COLO668 (cell line): Measurements from ENCODE around the gene CHRNA3.

ENCODE experiments used
- DNase-seq: peaks from one replicate; lab custom pipeline; 2025; ENCODE audit not compliant: unreplicated experiment; lab: John Stamatoyannopoulos, UW

The CHRNA3 gene

DNA sequence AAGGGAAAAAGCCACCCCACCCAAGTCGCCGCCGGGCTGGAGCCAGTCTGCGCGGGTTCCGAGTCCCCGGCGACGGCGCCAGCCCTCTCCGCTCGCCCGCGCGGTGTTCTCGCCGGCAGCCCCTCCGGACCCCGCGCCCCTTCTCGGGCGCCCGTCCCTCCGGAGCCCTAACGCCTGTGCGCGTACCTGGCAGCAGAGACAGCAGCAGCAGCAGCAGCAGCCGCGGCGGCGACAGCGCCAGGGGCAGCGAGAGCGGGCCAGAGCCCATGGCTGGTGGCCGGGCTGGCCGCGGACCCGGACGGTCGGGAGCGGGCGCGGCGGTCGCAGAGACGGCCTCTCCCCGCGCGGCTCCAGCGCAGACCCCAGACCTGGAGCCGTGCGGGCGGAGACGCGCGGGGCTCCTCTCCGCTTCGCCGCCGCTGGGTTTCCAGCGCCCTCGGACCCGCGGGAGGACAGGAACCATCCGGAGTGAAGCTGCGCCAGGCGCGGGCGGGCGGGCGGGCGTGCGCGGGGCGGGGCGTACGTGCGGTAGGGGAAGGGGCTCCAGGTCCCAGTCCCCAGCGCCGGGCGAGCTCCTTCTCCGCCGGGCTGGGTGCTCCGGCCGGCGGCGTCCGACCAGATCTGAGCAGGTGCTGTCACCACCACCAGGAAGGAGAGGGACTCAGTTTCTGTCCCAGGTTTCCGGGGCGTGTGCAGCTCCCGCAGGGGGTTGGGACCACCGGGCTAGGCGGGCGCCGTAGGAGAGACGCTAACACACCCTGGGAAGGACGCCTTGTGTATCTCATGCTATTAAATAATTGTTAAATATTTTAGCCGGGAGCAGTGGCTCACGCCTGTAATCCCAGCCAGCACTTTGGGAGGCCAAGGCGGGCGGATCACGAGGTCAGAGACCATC, at the start of gene CHRNA3:
CHRNA3 (minus strand) TSS at position 470 of the 895 bp plus-strand sequence; CDS start at position 268, 202 bp downstream.
- DNase-seq: no peak

DNA sequence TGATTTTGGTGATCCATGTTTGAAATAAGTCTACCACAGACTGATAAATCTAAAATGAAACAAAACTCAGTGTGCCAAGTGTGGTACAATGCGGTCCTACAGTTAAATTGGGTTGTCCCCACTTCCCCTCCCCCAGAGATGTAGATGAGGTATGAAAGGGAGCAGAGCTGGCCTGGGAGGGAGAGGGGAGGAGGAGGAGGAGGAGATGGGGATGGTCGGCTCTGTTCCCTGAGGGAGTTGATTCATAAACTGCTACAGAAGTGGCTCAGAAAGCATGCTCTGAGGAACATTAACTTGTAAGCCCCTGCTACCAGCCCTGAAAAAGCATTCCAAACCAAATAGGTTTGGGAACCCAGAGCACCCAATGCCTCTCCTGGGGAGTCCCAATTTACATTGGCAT, 48.2 kb upstream of the CHRNA3 start:
- DNase-seq: no peak

DNA sequence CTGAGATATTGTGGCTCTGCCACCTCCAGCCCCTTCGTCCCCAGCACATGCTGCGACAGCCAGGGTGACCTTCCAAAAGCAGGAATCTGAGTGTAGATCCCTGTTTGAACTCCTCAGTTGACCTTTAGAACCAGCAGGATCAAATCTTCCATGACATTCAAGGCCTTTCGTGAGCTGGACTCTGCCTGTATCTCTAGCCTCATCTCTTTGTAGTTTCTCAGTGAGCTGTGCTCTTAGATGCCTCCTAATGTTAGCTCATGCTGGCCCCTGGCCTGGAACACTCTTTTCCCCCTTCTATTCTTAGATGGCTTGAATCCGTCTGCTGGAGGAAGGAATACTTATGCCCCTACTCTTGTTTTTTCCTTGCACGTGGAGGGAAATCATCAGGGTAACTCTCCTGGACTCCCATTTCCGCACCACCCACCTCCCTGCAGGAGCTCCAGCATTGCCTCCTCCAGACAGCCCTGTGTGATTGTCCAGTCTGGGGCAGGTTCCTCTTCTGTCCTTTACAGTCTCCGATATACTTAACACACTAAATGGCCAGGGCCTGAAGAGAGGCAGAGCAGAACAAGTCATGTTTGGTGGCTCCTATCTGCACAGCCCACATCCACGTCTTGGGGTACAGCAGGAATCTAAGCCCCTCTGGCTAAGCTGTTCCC, 46.9 kb upstream of the CHRNA3 start:
- DNase-seq: no peak

DNA sequence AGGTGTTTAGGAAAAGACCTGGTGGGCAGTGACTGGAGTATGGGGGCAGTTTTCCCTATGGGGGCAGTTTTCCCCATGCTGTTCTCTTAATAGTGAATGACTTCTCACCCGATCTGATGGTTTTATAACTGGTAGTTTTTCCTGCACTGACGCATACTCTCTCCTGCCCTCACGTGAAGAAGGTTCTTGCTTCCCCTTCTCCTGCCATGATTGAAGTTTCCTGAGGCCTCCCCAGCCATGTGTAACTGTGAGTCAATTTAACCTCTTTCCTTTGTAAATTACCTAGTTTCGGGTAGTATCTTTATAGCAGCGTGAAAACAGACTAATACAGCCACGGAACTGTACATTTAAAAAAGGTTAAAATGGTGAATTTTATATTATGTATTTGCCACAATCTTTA, 45.2 kb upstream of the CHRNA3 start:
- DNase-seq: no peak

DNA sequence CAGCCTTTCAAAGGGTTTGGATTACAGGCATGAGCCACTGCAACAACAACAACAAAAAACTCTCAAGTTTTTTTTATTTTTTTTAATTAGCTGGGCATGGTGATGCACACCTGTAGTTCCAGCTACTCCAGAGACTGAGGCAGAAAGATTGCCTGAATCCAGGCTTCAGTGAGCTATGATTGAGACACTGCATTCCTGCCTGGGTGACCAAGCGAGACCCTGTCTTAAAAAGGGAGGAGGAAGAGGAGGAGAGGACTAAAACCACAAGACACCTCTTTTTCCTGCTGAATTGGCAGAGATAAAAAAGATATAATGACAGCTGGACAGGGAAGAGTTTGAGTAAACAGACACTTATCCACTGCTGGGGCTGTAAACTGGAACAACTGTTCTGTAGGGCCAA, 42.9 kb upstream of the CHRNA3 start:
- DNase-seq: no peak

DNA sequence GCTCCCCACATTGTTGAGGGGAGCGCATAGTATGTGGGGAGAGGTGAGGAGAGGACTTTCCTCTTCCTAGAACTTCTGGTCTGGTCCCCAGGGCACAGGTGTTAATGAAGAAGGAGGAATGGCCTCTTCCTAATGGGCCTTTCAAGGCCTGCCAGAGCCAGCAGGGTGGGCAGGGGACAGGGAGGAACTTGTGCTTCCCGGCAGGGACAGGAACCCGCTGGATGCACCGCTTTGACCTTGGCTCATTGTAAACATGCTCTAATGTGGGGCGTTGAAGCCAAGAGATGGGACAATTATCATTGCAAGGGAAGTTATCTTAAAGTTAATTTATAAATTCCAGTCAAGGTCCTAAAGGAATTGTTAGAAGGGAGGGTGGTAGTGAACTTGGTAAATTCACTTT, 41.2 kb upstream of the CHRNA3 start:
- no peak for DNase-seq

DNA sequence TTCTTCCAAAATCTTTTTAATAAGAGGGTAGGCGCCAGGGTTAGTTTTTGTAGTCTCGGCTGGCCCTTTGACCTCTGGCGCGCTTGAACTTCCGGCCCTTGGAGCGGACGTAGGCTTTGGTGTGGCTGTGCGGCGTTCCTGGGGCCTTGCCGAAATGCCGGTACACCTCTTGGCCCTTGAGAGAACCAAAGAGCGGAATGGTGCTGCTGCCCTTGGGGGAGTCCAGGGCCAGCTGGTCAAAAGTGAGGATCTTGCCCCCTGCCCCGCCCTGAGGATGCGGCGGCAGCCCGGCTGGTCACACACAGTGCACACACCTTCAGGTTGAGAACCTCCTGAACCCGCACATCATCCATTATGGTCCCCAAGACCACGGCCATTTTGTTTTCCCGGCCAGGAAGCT, 40.2 kb upstream of the CHRNA3 start:
- no peak for DNase-seq

DNA sequence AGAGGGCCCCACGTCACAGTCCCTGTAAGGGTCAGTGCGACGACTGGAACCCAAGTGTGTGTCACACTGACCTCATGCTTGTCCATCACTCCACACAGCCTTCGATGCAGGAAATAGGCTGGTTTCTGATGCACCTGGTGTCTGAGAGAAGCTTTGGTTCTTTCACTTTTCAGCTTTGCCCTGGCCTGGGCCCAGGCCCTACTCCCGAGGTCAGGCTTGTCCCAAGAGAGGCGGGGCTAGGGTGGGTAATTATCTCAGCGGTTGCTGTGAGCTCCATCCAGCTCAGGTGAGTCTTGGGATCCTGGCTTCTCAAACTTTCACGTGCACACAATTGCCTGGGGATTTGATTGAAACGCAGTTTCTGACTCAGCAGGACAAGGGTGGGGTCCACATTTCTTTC, 39.8 kb upstream of the CHRNA3 start:
- no peak for DNase-seq

DNA sequence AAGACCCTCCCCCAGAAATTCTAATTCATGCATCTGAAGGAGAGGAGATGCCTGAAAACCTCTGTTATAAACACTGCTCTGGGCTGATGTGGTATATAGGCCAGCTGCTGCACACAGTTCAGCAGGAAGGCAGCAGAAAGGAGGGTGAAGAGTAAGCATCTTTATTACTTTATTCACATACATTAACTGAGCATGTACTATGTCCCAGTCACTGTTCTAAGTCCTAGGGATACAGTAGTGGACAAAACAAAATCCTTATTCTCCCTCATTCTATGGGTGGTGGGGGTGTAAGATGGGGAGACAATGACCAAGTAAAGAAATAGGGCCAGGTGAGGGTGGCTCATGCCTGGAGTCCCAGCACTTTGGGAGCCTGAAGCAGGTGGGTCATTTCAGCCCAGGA, 38.0 kb upstream of the CHRNA3 start:
- no peak for DNase-seq

DNA sequence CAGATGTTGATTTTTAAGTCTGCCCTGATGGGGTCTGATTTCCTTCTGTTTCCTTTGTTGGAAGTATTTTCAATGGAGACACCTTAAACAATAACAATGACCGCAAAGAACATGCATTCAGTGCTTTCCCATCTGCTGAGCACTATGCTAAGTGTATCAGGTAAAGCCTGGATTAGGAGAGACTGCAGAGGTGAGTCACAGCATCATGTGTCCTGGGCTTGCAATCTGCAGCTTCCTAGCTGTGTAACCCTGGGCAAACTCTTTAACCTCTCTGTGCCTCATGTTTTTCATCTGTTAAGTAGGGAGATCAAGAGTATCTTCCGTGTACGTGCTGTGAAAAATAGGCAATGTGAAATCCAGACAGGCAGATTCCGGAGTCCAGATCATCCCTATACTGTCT, 33.5 kb upstream of the CHRNA3 start:
- DNase-seq: no peak

DNA sequence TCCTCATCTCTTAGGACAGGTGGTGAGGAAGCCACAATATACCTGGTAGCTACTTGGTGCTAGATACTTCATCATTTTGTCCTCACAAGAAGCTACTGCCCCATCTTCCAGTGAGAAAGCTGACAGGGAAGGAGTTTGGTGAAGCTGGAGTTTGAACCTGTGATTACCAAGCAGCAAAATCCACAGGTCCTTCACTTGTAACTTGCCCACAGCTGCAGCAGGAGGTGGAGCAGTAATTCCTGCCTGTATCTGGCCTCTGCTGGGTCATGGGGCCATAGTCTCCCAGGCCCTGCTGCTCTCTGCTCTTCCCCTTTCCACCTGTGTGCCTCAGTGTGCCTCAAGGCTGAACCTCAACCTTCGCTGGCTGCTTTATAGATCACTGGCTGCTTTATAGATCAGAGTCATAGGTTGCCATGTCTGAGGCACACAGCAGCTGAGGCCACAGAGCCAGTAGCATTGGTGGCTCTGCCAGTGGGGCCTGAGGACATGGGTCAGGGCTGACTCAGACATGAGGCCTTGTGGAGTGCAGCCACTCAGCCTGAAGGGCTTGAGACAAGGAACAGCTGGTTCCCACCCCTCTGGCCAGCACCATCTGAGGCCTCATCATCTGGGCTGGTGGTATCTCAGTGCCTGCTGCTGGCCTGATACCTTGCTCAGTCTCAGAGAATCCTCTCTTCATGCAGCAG, 31.3 kb upstream of the CHRNA3 start:
- no peak for DNase-seq

DNA sequence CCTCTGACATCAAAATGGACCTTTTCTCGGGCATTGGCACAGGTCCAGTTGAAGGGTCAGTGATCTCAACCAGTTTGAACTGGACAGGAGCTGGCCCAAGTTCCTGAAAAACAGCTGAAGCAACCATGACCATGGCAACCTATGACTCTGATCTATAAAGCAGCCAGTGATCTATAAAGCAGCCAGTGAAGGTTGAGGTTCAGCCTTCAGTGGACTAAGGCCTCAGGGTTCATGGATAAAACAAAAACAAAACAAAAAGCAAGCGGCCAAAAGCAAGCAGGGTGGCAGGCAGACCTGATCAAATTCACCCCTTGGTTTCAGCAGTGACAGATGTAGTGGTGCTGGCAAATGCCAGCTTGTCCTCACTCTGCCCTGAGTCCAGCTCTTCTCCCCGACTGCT, 30.2 kb upstream of the CHRNA3 start:
- no peak for DNase-seq

DNA sequence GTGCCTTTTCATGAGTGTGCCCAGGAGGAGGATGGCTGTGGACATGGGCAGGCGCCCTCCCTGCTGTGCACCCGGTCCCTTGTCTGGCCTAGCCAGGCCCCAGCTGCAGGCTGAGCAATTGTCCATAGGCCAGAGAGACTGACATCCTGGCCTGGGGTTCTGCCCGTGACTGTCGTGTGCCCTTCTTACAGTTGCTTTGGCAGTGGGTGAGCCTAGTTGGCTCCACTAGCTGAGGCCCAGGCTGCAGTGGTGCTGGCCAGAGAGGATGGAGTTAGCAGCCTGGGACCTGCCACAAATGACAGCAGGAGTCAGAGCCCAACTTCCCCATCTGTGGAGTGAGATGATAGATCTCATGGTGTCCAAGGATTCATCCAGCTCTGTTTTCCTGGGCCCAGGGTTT, 29.2 kb upstream of the CHRNA3 start:
- DNase-seq: no peak

DNA sequence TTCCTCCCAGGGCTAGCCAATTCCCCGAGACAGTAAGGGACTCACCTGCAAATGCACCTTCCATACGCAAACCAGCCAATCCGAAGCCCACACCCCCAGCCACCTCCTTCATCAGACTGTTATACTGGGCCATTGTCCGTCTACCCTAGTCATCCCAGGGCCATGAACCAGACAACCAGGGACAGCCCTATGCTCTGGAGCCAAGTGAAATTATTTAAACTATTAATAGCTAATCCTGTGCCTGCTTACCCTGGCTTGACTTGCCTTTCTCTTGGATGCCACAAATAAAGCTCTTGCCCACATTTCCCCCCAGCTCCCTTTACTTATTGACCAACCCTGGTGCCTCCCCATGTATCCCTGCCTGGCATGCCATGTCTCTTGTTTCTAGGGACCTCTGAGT, 24.2 kb upstream of the CHRNA3 start:
- DNase-seq: no peak

DNA sequence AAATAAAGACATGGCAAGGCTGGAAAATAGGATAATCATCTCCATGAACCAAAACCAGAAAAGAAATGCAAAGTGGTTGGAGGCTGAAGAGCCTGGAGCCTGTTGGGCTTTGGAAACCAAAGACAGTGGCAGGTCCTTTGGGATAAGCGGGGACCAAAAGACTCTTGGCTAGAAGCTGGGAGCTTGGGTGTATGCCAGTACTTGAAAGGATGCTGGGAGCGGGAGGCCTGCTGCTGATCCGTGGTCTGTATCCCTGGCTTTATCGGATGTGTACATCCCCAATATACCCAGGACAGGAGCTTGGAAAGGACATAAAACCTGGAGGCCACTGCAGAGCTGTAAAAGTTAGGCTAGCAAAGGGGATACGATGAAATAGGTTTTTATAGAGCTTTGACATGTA, 21.5 kb upstream of the CHRNA3 start:
- DNase-seq: no peak

DNA sequence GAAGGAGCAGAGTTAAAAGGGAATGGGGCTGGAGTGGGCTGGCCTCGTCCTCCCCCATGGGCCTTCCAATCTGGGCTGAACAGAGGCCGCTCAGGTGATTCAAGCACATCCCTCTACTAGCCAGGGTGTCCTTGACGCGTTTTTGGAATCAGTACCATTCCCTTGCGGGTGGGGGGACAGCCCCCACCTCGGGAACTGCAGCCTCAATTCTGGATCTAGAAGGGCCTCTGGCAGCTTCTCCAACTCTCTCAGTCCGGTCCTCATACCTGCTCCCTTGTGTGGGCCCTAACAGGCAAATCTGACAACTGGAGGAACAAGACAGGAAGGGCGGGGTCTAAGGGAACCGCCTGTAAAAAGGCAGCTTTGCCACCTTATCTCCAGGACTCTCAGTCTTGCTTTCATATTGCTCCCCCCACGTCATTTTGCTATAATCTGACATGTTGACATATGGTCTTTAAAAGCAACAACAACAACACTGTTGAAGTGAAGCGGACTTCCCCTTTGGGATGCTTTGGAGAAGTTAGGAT, 21.0 kb upstream of the CHRNA3 start:
- DNase-seq: no peak

DNA sequence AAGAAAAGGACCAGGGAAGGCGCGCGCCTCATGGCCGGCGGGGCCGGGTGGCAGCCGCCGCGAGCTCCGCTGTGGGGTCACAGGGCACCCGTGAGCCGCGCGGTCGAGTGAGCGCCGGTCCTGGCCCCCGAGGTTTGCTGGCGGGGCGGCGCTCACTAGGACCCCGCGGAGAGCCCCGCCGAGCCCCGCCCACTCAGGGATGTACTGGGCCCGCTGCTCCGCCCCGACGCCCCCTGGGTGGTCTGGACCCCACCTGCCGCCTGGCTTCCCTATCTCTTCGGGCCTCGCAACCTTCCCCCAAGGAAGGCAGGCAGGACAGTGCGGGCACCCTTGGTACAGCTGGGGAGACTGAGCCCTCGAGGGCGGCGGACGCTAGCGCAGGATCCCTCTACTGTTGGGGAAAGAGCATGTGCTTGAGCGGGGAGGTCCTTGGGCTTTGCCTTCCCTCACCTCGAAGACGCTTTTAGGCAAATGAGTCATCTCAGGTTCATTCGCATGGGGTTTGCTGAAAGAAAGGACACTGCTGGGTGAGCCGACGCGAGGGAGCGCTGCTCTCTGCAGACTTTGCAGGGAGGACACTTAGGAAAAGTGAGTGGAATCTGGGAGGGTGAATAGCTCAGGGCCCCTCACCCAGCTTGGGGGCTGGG, 20.4 kb upstream of the CHRNA3 start, which contains the start of gene CHRNB4:
CHRNB4 (minus strand) TSS at position 109 of the 647 bp plus-strand sequence; CDS start at position 32, 77 bp downstream.
- DNase-seq: no peak

DNA sequence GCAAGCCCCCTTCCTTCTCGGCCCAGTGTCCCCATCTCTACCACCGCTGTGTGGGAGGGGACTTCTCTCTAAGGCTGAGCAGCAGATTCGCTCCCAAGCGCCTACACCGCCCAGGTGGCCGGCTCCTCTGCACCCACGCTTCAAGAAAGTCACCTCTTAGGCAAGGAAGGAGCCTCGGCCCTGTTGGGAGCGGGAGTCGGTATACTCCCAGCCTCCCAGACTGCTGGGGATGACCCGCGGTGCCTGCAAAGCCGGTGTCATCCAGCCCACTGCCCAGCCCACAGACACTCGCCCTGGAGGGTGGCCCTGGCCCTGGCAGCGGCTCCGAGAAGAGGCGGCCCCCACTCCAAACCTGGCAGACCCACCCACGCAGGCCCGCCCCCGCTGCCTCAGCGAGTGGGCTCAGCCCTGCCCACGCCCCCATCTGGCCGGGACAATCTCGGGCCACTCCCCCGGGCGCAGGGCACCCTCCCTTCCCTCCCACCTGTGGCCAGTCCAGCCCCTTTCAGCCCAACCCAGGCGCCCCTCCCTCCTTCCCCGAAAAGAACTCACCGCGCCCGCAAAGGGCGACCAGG, 19.8 kb upstream of the CHRNA3 start:
- DNase-seq: no peak

DNA sequence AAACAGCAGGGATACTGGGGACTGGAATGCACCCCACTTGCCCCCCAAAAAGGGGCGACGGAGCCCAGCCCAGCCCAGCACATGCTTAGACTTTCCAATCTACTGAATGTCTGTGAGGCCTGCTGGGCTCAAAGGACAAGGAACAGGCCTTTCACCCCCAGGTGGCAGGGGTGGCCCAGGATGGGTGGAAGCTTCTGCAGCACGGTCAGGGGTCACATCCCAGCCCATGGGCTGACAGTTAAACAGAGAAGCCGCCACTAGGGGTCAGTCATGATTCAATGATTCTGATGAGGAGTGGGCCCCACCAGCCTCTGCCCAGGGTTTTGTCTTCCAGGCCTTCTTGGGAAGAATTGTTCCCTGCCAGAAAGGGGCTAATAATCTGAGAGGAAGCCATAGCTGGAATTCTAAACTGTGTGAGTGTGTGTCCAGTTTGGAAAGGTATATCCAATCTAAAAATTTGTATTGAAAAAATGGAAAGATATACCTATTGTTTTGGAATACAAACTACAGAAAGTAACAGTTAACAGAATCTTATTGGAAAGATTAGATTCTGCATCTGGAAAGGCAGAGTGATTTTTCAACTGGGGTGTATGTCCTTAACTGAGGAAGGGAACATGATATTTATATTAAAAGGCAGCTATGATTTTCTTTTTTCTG, 18.0 kb upstream of the CHRNA3 start:
- peak; percentile 26 for DNase-seq

DNA sequence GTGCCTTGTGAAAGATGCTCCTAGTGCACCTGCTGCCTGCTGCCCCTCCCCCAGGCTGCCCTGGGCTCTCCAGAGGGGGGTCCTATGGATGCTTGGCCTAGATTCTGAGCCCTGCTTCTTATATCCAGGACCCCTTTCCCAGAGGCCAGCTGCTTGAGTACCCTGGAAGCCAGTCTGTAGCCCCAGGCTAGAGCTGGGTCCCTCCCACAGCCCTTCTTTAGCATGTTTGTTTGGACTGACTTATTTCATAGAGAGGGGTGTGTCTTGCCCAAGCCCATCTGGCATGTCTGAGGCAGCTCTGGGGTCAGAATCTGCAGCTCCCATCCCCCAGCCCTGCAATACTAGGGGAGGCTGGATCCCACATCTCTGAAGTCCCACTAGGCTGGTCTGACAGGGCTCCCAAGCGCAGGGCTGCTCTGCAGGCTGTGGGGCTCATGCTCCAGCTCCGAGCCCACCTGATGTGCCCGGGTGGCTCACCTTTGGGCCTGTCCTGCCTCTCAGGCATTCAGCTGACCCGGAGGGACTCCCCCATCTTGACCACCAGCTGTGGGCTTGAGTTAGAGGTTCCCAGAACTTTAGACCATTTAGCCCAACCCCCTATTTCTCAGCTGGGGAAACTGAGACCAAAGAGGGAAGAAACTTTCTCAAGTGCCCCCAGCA, 17.1 kb upstream of the CHRNA3 start:
- no peak for DNase-seq
